Ishikawa (cell line): ENCODE results near the gene MMRN1.

Experiments
- CEBPB ChIP-seq: IDR thresholded peaks from 2 replicates; pipeline ENCODE4 v1.6.1; 2012
- CREB1 ChIP-seq: IDR thresholded peaks from 2 replicates; pipeline ENCODE4 v1.6.1; 2012; ENCODE audit warnings: low read depth
- EGR1 ChIP-seq: IDR thresholded peaks from 2 replicates; pipeline ENCODE4 v1.6.1; 2012
- EP300 ChIP-seq: IDR thresholded peaks from 2 replicates; pipeline ENCODE4 v1.6.1; 2012; ENCODE audit warnings: borderline replicate concordance
- FOXM1 ChIP-seq: IDR thresholded peaks from 2 replicates; pipeline ENCODE4 v1.6.1; 2012; ENCODE audit warnings: low read depth, borderline replicate concordance
- MAX ChIP-seq: IDR thresholded peaks from 2 replicates; pipeline ENCODE4 v1.6.1; 2012
- NFIC ChIP-seq: IDR thresholded peaks from 2 replicates; pipeline ENCODE4 v1.6.1; 2012
- RAD21 ChIP-seq: IDR thresholded peaks from 2 replicates; pipeline ENCODE4 v1.6.1; 2012; ENCODE audit warnings: low read depth
- REST ChIP-seq: IDR thresholded peaks from 2 replicates; pipeline ENCODE4 v1.6.1; 2012; ENCODE audit warnings: low read depth, mild to moderate bottlenecking
- TAF1 ChIP-seq: IDR thresholded peaks from 2 replicates; pipeline ENCODE4 v1.6.1; 2012; ENCODE audit warnings: low read depth, mild to moderate bottlenecking
- TCF12 ChIP-seq: IDR thresholded peaks from 2 replicates; pipeline ENCODE4 v1.6.1; 2012; ENCODE audit warnings: low read depth
- TEAD4 ChIP-seq: IDR thresholded peaks from 2 replicates; pipeline ENCODE4 v1.6.1; 2012
- USF1 ChIP-seq: IDR thresholded peaks from 2 replicates; pipeline ENCODE4 v1.6.1; 2012
- YY1 ChIP-seq: IDR thresholded peaks from 2 replicates; pipeline ENCODE4 v1.6.1; 2012; ENCODE audit warnings: low read depth
- ZBTB7A ChIP-seq: IDR thresholded peaks from 2 replicates; pipeline ENCODE4 v1.6.1; 2012; ENCODE audit warnings: low read depth

MMRN1 gene

GRCh38 chr4:89879215-89879614 lies 15.4 kb upstream of the MMRN1 start:
- no peak for TF ChIP-seq TEAD4
- TF ChIP-seq CREB1 = no peak
- TF ChIP-seq REST = no peak
- TF ChIP-seq NFIC = no peak
- TF ChIP-seq FOXM1 = no peak
- TF ChIP-seq RAD21 = no peak
- TF ChIP-seq CEBPB = no peak
- TF ChIP-seq YY1 = no peak
- TF ChIP-seq EGR1 = no peak
- TF ChIP-seq TCF12 = no peak
- no peak for TF ChIP-seq EP300
- no peak for TF ChIP-seq MAX
- TF ChIP-seq TAF1 = no peak
- no peak for TF ChIP-seq USF1
- no peak for TF ChIP-seq ZBTB7A

GRCh38 chr4:89889289-89889688 lies 5.4 kb upstream of the MMRN1 start:
- no peak for TF ChIP-seq TCF12
- no peak for TF ChIP-seq NFIC
- TF ChIP-seq USF1 = no peak
- TF ChIP-seq CREB1 = no peak
- TF ChIP-seq TEAD4 = no peak
- no peak for TF ChIP-seq EP300
- no peak for TF ChIP-seq EGR1
- no peak for TF ChIP-seq MAX
- no peak for TF ChIP-seq YY1
- TF ChIP-seq RAD21 = no peak
- no peak for TF ChIP-seq TAF1

GRCh38 chr4:89897867-89898266 lies 3.2 kb downstream of the MMRN1 start:
- no peak for TF ChIP-seq RAD21
- TF ChIP-seq EP300 = no peak
- TF ChIP-seq TCF12 = no peak
- no peak for TF ChIP-seq EGR1
- no peak for TF ChIP-seq USF1
- TF ChIP-seq TAF1 = no peak
- TF ChIP-seq ZBTB7A = no peak
- TF ChIP-seq YY1 = no peak

- TF ChIP-seq EGR1 = no peak
- TF ChIP-seq USF1 = no peak
- no peak for TF ChIP-seq REST
- TF ChIP-seq TCF12 = no peak
- TF ChIP-seq EP300 = no peak
- TF ChIP-seq CREB1 = no peak
- no peak for TF ChIP-seq TAF1
- no peak for TF ChIP-seq TEAD4
- no peak for TF ChIP-seq YY1
- TF ChIP-seq NFIC = no peak
- TF ChIP-seq FOXM1 = no peak
- TF ChIP-seq MAX = no peak
- no peak for TF ChIP-seq RAD21
- no peak for TF ChIP-seq CEBPB
- TF ChIP-seq ZBTB7A = no peak
Observed at GRCh38 chr4:89898304-89898716, 3.7 kb downstream of the MMRN1 start.

- TF ChIP-seq EP300 = no peak
- no peak for TF ChIP-seq NFIC
- TF ChIP-seq FOXM1 = no peak
- no peak for TF ChIP-seq CEBPB
Observed at GRCh38 chr4:89899152-89899551, 4.5 kb downstream of the MMRN1 start.
